ENCODE measurements around the gene S100PBP. TPM values are rescaled to one million over a fixed set of nuclear protein-coding genes. Genes with fewer than 3 reads are reported as not detected.

S100PBP gene
- polyA plus RNA-seq, 2 donors: 4.6 to 11.4 TPM

GRCh38 chr1:32896451-32896850 is 79.0 kb downstream of the S100PBP start:
- Histone ChIP-seq H3K27me3 (ENCODE audit: control insufficient read depth in 1 of 2, insufficient read depth in 2 of 2, low read length in 2 of 2) (peaks cover 0 to under 1% of the 10 kb centered on the region in 2 donors), H3K27ac (ENCODE audit: low read depth in 2 of 2, low read length in 1 of 2) (no peak overlapping the region), H3K4me3 (ENCODE audit: low read depth in 1 of 2, low read length in 2 of 2) (no peak overlapping the region), H3K36me3 (ENCODE audit: control insufficient read depth in 2 of 2, insufficient read depth in 2 of 2, low read length in 1 of 2) (peaks cover 0 to 15% of the 10 kb centered on the region in 2 donors), H3K9me3 (ENCODE audit: control insufficient read depth in 2 of 2, insufficient read depth in 1 of 2, low read depth in 1 of 2, low read length in 1 of 2) (no peaks in the 10 kb centered on the region), H3K4me1 (ENCODE audit: control insufficient read depth in 2 of 2, insufficient read depth in 2 of 2, low read length in 1 of 2) (peaks cover 9 to 11% of the 10 kb centered on the region in 2 donors)
- 58 to 64% methylated on average over 5 of the region's 5 CpGs for WGBS, 2 donors

GRCh38 chr1:32897082-32898049 is 79.9 kb downstream of the S100PBP start:
- Histone ChIP-seq H3K27ac (ENCODE audit: low read depth in 2 of 2, low read length in 1 of 2) (no peak overlapping the region), H3K27me3 (ENCODE audit: control insufficient read depth in 1 of 2, insufficient read depth in 2 of 2, low read length in 2 of 2) (no peaks in the 10 kb centered on the region), H3K9me3 (ENCODE audit: control insufficient read depth in 2 of 2, insufficient read depth in 1 of 2, low read depth in 1 of 2, low read length in 1 of 2) (no peaks in the 10 kb centered on the region), H3K4me3 (ENCODE audit: low read depth in 1 of 2, low read length in 2 of 2) (no peak overlapping the region), H3K36me3 (ENCODE audit: control insufficient read depth in 2 of 2, insufficient read depth in 2 of 2, low read length in 1 of 2) (peaks cover 0 to 15% of the 10 kb centered on the region in 2 donors), H3K4me1 (ENCODE audit: control insufficient read depth in 2 of 2, insufficient read depth in 2 of 2, low read length in 1 of 2) (peaks cover 9 to 11% of the 10 kb centered on the region in 2 donors)
- WGBS, 2 donors: 67 to 72% methylated on average over 11 of the region's 11 CpGs

GRCh38 chr1:32898056-32898455 is 80.6 kb downstream of the S100PBP start:
- no peak overlapping the region for H3K27ac ChIP-seq (ENCODE audit: low read depth in 2 of 2, low read length in 1 of 2)
- H3K36me3 ChIP-seq (ENCODE audit: control insufficient read depth in 2 of 2, insufficient read depth in 2 of 2, low read length in 1 of 2): peaks cover 0 to 15% of the 10 kb centered on the region in 2 donors
- WGBS, 2 donors: 95% methylated on average over 9 of the region's 9 CpGs
- no peaks in the 10 kb centered on the region for H3K9me3 ChIP-seq (ENCODE audit: control insufficient read depth in 2 of 2, insufficient read depth in 1 of 2, low read depth in 1 of 2, low read length in 1 of 2)
- H3K4me1 ChIP-seq (ENCODE audit: control insufficient read depth in 2 of 2, insufficient read depth in 2 of 2, low read length in 1 of 2): peaks cover 5 to 9% of the 10 kb centered on the region in 2 donors
- no peaks in the 10 kb centered on the region for H3K27me3 ChIP-seq (ENCODE audit: control insufficient read depth in 1 of 2, insufficient read depth in 2 of 2, low read length in 2 of 2)
- no peak overlapping the region for H3K4me3 ChIP-seq (ENCODE audit: low read depth in 1 of 2, low read length in 2 of 2)

GRCh38 chr1:32898958-32899357 is 81.5 kb downstream of the S100PBP start:
- Histone ChIP-seq H3K4me3 (ENCODE audit: low read depth in 1 of 2, low read length in 2 of 2) (no peak overlapping the region), H3K27me3 (ENCODE audit: control insufficient read depth in 1 of 2, insufficient read depth in 2 of 2, low read length in 2 of 2) (no peaks in the 10 kb centered on the region), H3K36me3 (ENCODE audit: control insufficient read depth in 2 of 2, insufficient read depth in 2 of 2, low read length in 1 of 2) (peaks cover 0 to 15% of the 10 kb centered on the region in 2 donors), H3K4me1 (ENCODE audit: control insufficient read depth in 2 of 2, insufficient read depth in 2 of 2, low read length in 1 of 2) (peaks cover 3 to 5% of the 10 kb centered on the region in 2 donors), H3K9me3 (ENCODE audit: control insufficient read depth in 2 of 2, insufficient read depth in 1 of 2, low read depth in 1 of 2, low read length in 1 of 2) (no peaks in the 10 kb centered on the region), H3K27ac (ENCODE audit: low read depth in 2 of 2, low read length in 1 of 2) (no peak overlapping the region)
- WGBS, 2 donors: 89 to 93% methylated on average over 3 of the region's 3 CpGs

GRCh38 chr1:32899586-32900296 is 82.3 kb downstream of the S100PBP start:
- WGBS, 2 donors: 77 to 80% methylated on average over 7 of the region's 7 CpGs
- no peaks in the 10 kb centered on the region for H3K27me3 ChIP-seq (ENCODE audit: control insufficient read depth in 1 of 2, insufficient read depth in 2 of 2, low read length in 2 of 2)
- no peak overlapping the region for H3K27ac ChIP-seq (ENCODE audit: low read depth in 2 of 2, low read length in 1 of 2)
- peaks cover 3 to 5% of the 10 kb centered on the region in 2 donors for H3K4me1 ChIP-seq (ENCODE audit: control insufficient read depth in 2 of 2, insufficient read depth in 2 of 2, low read length in 1 of 2)
- no peaks in the 10 kb centered on the region for H3K9me3 ChIP-seq (ENCODE audit: control insufficient read depth in 2 of 2, insufficient read depth in 1 of 2, low read depth in 1 of 2, low read length in 1 of 2)
- H3K4me3 ChIP-seq (ENCODE audit: low read depth in 1 of 2, low read length in 2 of 2): peak overlapping the region in 1 of 2 donors; percentile 85
- peaks cover 0 to 15% of the 10 kb centered on the region in 2 donors for H3K36me3 ChIP-seq (ENCODE audit: control insufficient read depth in 2 of 2, insufficient read depth in 2 of 2, low read length in 1 of 2)

GRCh38 chr1:32900371-32900955 is 83.0 kb downstream of the S100PBP start:
- Histone ChIP-seq H3K27ac (ENCODE audit: low read depth in 2 of 2, low read length in 1 of 2) (peak overlapping the region in 1 of 2 donors; percentile 37), H3K4me3 (ENCODE audit: low read depth in 1 of 2, low read length in 2 of 2) (peak overlapping the region; percentile 53 to 85), H3K4me1 (ENCODE audit: control insufficient read depth in 2 of 2, insufficient read depth in 2 of 2, low read length in 1 of 2) (peaks cover 3 to 7% of the 10 kb centered on the region in 2 donors), H3K9me3 (ENCODE audit: control insufficient read depth in 2 of 2, insufficient read depth in 1 of 2, low read depth in 1 of 2, low read length in 1 of 2) (no peaks in the 10 kb centered on the region), H3K27me3 (ENCODE audit: control insufficient read depth in 1 of 2, insufficient read depth in 2 of 2, low read length in 2 of 2) (no peaks in the 10 kb centered on the region), H3K36me3 (ENCODE audit: control insufficient read depth in 2 of 2, insufficient read depth in 2 of 2, low read length in 1 of 2) (peaks cover 0 to 8% of the 10 kb centered on the region in 2 donors)
- 17 to 18% methylated on average over 22 of the region's 22 CpGs for WGBS, 2 donors

GRCh38 chr1:32900956-32901822 is 83.7 kb downstream of the S100PBP start, which contains the start of gene TMEM54:
Gene TMEM54, minus strand, starts transcription at chr1:32901389. Its CDS starts 151 bp downstream, at chr1:32901238.
- H3K9me3 ChIP-seq (ENCODE audit: control insufficient read depth in 2 of 2, insufficient read depth in 1 of 2, low read depth in 1 of 2, low read length in 1 of 2): no peaks in the 10 kb centered on the region
- 1 to 2% methylated on average over 55 to 92 of the region's 92 CpGs for WGBS, 2 donors
- peak within 1 kb of the TSS; percentile 53 to 85 for H3K4me3 ChIP-seq (ENCODE audit: low read depth in 1 of 2, low read length in 2 of 2)
- H3K36me3 ChIP-seq (ENCODE audit: control insufficient read depth in 2 of 2, insufficient read depth in 2 of 2, low read length in 1 of 2): peaks cover 0 to 3% of the 10 kb centered on the region in 2 donors
- peaks cover 3 to 7% of the 10 kb centered on the region in 2 donors for H3K4me1 ChIP-seq (ENCODE audit: control insufficient read depth in 2 of 2, insufficient read depth in 2 of 2, low read length in 1 of 2)
- H3K27ac ChIP-seq (ENCODE audit: low read depth in 2 of 2, low read length in 1 of 2): peak within 1 kb of the TSS; percentile 31 to 76
- no peaks in the 10 kb centered on the region for H3K27me3 ChIP-seq (ENCODE audit: control insufficient read depth in 1 of 2, insufficient read depth in 2 of 2, low read length in 2 of 2)

- H3K4me1 ChIP-seq (ENCODE audit: control insufficient read depth in 2 of 2, insufficient read depth in 2 of 2, low read length in 1 of 2): peaks cover 3 to 7% of the 10 kb centered on the region in 2 donors
- H3K4me3 ChIP-seq (ENCODE audit: low read depth in 1 of 2, low read length in 2 of 2): peak overlapping the region; percentile 53 to 85
- 39 to 42% methylated on average over 23 to 24 of the region's 24 CpGs for WGBS, 2 donors
- H3K27ac ChIP-seq (ENCODE audit: low read depth in 2 of 2, low read length in 1 of 2): peak overlapping the region; percentile 31 to 56
- H3K27me3 ChIP-seq (ENCODE audit: control insufficient read depth in 1 of 2, insufficient read depth in 2 of 2, low read length in 2 of 2): no peaks in the 10 kb centered on the region
- H3K36me3 ChIP-seq (ENCODE audit: control insufficient read depth in 2 of 2, insufficient read depth in 2 of 2, low read length in 1 of 2): peaks cover 0 to 3% of the 10 kb centered on the region in 2 donors
- H3K9me3 ChIP-seq (ENCODE audit: control insufficient read depth in 2 of 2, insufficient read depth in 1 of 2, low read depth in 1 of 2, low read length in 1 of 2): no peaks in the 10 kb centered on the region
These were observed 84.5 kb downstream of the S100PBP start for GRCh38 chr1:32901823-32902534.
